ENCODE data around the gene IRF8. TPM values are rescaled to one million over a fixed set of nuclear protein-coding genes. Genes with fewer than 3 reads are reported as not detected.
"Not testable (repeated sequence)": the region's sequence is repeated elsewhere in the genome, so short reads cannot be mapped to it uniquely, and the experiment has no call there.

Gene IRF8
- total RNA-seq, 1 donor from 2014 or later, result 43.1 TPM

DNA sequence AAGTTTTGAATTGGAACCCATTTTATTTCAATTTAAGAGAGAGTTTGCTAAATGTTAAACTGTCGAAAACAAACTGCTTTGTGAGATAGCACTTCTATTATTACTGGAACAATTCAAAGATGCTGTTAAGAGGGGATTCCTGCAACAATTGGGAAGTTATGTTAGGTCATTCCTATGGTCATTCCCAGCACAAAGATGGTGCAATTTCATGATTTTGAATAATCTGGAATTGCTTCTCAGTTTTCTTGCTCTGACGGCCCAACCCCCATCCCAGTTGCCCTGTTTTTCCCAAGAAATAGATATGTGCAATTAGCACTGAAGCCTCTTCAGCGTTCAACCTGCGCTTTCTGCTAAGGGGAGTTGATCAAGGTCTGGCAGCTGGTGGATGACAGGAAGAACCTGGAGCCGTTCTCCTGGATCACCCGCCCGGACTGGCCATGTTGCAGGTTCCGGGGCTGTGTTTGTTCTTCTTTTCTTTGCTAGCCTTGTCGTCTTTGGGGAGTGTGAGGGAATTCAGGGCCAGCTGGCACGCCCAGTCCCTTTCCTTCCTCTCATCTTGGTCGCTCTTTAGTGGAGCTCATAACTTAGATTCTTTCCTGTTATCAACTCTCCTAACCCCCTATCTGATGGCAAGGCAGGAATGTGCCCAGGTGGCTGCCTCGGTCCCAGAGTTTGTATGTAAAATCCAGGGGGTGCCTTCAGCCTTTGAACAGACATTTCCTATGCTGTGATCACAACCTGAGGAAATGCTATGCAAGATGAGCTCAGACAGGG is 29.0 kb upstream of the IRF8 start:
- Histone ChIP-seq H3K36me3 (no peaks in the 10 kb centered on the region), H3K4me1 (peaks cover 7% of the 10 kb centered on the region), H3K27me3 (no peaks in the 10 kb centered on the region), H3K9me3 (no peaks in the 10 kb centered on the region), H3K27ac (no peak overlapping the region), H3K4me3 (no peak overlapping the region)
- TF ChIP-seq, protein P1, sequence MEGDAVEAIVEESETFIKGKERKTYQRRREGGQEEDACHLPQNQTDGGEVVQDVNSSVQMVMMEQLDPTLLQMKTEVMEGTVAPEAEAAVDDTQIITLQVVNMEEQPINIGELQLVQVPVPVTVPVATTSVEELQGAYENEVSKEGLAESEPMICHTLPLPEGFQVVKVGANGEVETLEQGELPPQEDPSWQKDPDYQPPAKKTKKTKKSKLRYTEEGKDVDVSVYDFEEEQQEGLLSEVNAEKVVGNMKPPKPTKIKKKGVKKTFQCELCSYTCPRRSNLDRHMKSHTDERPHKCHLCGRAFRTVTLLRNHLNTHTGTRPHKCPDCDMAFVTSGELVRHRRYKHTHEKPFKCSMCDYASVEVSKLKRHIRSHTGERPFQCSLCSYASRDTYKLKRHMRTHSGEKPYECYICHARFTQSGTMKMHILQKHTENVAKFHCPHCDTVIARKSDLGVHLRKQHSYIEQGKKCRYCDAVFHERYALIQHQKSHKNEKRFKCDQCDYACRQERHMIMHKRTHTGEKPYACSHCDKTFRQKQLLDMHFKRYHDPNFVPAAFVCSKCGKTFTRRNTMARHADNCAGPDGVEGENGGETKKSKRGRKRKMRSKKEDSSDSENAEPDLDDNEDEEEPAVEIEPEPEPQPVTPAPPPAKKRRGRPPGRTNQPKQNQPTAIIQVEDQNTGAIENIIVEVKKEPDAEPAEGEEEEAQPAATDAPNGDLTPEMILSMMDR (IDR thresholded peaks at IDR 0.05), result no peak
- intact Hi-C loops (cut with DNase I), result no loop called here
- DNase-seq (no peak), ATAC-seq (peak; percentile 66)

DNA sequence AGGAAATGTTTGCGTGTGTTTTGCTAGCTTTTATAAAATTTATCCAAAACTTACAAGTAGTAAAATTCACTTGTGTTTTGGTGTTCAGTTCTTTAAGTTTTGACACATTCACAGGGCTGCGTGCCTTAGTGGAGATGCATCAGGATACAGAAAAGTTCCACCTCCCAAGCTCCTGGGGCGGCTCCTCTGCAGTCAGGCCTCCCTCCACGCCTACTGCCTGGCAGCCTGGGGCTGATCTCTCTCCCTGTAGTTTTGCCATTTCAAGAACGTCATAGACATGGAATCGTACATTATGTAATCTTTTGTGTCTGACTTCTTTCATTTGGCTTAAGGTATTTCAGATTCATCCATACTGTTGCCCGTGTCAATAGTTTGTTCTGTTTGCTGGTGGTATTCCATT is 27.2 kb upstream of the IRF8 start:
- DNase-seq, result no peak
- H3K27ac ChIP-seq, result no peak overlapping the region
- intact Hi-C loops (cut with DNase I), result no loop called here
- no peaks in the 10 kb centered on the region for H3K36me3 ChIP-seq
- H3K9me3 ChIP-seq, result no peaks in the 10 kb centered on the region
- TF ChIP-seq, protein P1 (IDR thresholded peaks at IDR 0.05), result no peak
- ATAC-seq, result no peak
- no peak overlapping the region for H3K4me3 ChIP-seq
- H3K4me1 ChIP-seq, result peaks cover 7% of the 10 kb centered on the region
- no peaks in the 10 kb centered on the region for H3K27me3 ChIP-seq

DNA sequence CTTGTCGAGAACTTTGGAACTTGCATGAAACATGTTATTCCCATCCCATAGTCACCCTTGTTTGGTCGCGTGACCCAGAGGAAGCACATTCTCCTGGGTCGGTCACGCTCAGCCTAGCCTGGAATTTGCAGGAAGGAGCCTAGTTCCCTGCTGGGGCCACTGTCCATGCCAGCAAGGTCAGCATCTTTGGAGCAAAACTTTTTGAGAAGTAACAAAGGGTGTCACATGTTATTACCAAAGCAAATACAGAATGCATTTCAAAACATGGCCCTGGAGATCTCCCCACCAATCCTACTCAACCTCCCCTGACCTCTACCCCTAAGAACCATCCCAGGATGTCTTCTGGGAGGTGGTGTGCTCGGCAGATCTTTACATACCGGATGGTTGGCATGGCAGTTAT is 26.2 kb upstream of the IRF8 start:
- no peaks in the 10 kb centered on the region for H3K36me3 ChIP-seq
- no peak overlapping the region for H3K27ac ChIP-seq
- H3K4me1 ChIP-seq, result peaks cover 7% of the 10 kb centered on the region
- H3K4me3 ChIP-seq, result no peak overlapping the region
- TF ChIP-seq, protein P1 (IDR thresholded peaks at IDR 0.05), result no peak
- intact Hi-C loops (cut with DNase I), result no loop called here
- no peaks in the 10 kb centered on the region for H3K9me3 ChIP-seq
- ATAC-seq (peak; percentile 73), DNase-seq (no peak)
- H3K27me3 ChIP-seq, result no peaks in the 10 kb centered on the region

DNA sequence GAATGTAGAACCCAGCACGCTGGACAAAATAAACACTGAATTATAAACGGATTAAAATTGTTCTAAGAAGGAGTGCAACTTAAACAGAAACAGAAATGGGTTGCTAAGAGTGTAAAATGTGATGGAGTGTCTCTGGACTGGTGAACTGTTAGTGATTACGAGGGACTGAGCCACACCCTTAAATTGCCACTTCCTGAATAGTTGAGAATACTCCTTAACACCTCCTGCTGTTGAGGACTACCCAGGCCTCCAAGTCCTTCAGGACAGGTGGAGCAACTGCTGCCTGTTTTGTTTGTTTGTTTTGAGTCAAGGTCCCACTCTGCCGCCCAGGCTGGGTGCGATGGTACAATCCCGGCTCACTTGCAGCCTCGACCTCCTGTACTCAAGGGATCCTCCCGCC is 25.8 kb upstream of the IRF8 start:
- TF ChIP-seq, protein P1 (IDR thresholded peaks at IDR 0.05), result no peak
- DNase-seq (no peak), ATAC-seq (peak; percentile 73)
- H3K9me3 ChIP-seq, result no peaks in the 10 kb centered on the region
- H3K4me3 ChIP-seq, result no peak overlapping the region
- H3K27ac ChIP-seq, result no peak overlapping the region
- H3K4me1 ChIP-seq, result peaks cover 7% of the 10 kb centered on the region
- no peaks in the 10 kb centered on the region for H3K27me3 ChIP-seq
- intact Hi-C loops (cut with DNase I), result no loop called here
- no peaks in the 10 kb centered on the region for H3K36me3 ChIP-seq

DNA sequence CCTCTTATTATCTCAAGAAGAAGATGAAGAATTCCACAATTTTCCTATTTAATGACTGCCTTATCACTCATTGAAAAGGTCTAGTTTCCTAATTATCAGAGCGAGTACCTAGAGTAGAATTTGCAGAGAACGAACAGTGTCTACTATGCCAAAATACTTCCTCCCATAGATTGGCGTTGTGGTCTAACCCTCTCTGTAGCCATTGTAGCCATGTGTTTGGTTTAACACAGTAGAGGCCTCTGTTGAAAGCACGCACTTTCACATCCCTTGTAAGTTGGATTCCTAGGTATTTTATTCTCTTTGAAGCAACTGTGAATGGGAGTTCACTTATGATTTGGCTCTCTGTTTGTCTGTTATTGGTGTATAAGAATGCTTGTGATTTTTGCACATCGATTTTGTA is 24.9 kb upstream of the IRF8 start:
- H3K9me3 ChIP-seq; H3K4me1 ChIP-seq; ATAC-seq; H3K27me3 ChIP-seq; DNase-seq; H3K27ac ChIP-seq; intact Hi-C loops (cut with DNase I); H3K4me3 ChIP-seq; H3K36me3 ChIP-seq: not testable (repeated sequence)

DNA sequence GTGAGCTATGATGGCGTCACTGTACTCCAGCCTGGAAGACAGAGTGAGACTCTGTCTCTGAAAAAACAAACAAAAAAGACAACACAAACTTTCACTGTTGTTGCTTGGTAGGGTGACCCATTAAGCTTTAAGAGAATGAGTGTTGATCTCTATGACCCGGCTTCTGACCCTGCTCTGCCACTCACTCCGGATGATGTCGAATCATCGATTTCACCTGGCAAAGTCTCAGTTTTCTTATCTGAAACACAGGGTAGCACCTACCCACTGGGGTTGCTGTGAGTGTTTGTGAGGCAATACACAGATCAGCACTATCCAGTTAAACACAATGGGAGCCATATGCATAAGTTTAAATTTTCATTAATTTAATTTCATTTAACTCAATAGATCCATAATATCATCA is 20.6 kb upstream of the IRF8 start:
- no peaks in the 10 kb centered on the region for H3K27me3 ChIP-seq
- no peak overlapping the region for H3K27ac ChIP-seq
- intact Hi-C loops (cut with DNase I), result no loop called here
- TF ChIP-seq, protein P1 (IDR thresholded peaks at IDR 0.05), result no peak
- H3K4me1 ChIP-seq, result no peaks in the 10 kb centered on the region
- no peak overlapping the region for H3K4me3 ChIP-seq
- no peaks in the 10 kb centered on the region for H3K36me3 ChIP-seq
- DNase-seq, result no peak
- ATAC-seq, result no peak
- no peaks in the 10 kb centered on the region for H3K9me3 ChIP-seq

Data from upper lobe of right lung (tissue), 1 donor.